Astrocyte of the cerebellum (primary cell): ENCODE data around the gene EYS.

Experiments
- DNase-seq: peaks from one replicate; pipeline ENCODE4 v3.0.0-alpha.2; 2011; ENCODE audit warnings: low read depth
- H3K4me3 ChIP-seq: 2 replicates; pipeline ENCODE4 v1.5.1; 2011; ENCODE audit warnings: mild to moderate bottlenecking, low read depth, low read length, moderate library complexity
- CTCF ChIP-seq: IDR thresholded peaks from 2 replicates; pipeline ENCODE4 v1.5.1; 2012; ENCODE audit warnings: low read length, low read depth, moderate library complexity, mild to moderate bottlenecking; ENCODE audit errors: missing control alignments
- in situ Hi-C: cut with HindIII; loops from 2 replicates; pipeline ENCODE4 v1.10.0; 2017; ENCODE audit warnings: low sequenced_read_pairs

The EYS gene

GRCh38 chr6:63947792-63948529 is 1759.1 kb downstream of the EYS start:
- in situ Hi-C loops, result no loop called here
- no peak for TF ChIP-seq CTCF

GRCh38 chr6:63945987-63946386 is 1761.0 kb downstream of the EYS start:
- in situ Hi-C loops, result no loop called here
- no peak for TF ChIP-seq CTCF
- no peak for DNase-seq
- H3K4me3 ChIP-seq, result no peak overlapping the region

More at GRCh38 chr6:63947792-63948529, 1759.1 kb downstream of the EYS start:
- H3K4me3 ChIP-seq, result no peak overlapping the region
- DNase-seq, result no peak

- in situ Hi-C loops, result no loop called here
These were observed 1763.2 kb downstream of the EYS start for GRCh38 chr6:63943826-63944225.

GRCh38 chr6:63941747-63942470 is 1765.1 kb downstream of the EYS start:
- no peak overlapping the region for H3K4me3 ChIP-seq
- no peak for DNase-seq

More at GRCh38 chr6:63943826-63944225, 1763.2 kb downstream of the EYS start:
- TF ChIP-seq CTCF, result no peak
- no peak overlapping the region for H3K4me3 ChIP-seq
- DNase-seq, result no peak

GRCh38 chr6:63940056-63940455 is 1767.0 kb downstream of the EYS start:
- no peak for TF ChIP-seq CTCF
- no peak overlapping the region for H3K4me3 ChIP-seq
- in situ Hi-C loops, result no loop called here
- no peak for DNase-seq

More at GRCh38 chr6:63941747-63942470, 1765.1 kb downstream of the EYS start:
- no peak for TF ChIP-seq CTCF
- in situ Hi-C loops, result no loop called here

- no peak for DNase-seq
- no peak for TF ChIP-seq CTCF
- H3K4me3 ChIP-seq, result no peak overlapping the region
- in situ Hi-C loops, result no loop called here
These were observed 1770.6 kb downstream of the EYS start for GRCh38 chr6:63936399-63936798.
